Esophagus muscularis mucosa (tissue), 4 donors: ENCODE measurements around the gene PRDM5.

Source experiments
- CTCF ChIP-seq, 3 experiments: fragments of 200-600 bp in 2 of 3; fragments of 450-650 bp in 1 of 3; sonication (generic) in 2 of 3; IDR thresholded peaks; one replicate each; pipeline ENCODE4 v1.5.1; 2017 to 2019; ENCODE audit warnings: antibody characterized with exemption in 3 of 3, mild to moderate bottlenecking in 2 of 3, moderate library complexity in 1 of 3
- EP300 ChIP-seq: sonication (generic); formaldehyde crosslinking; IDR thresholded peaks from one replicate; pipeline ENCODE4 v1.6.1; 2017; ENCODE audit warnings: antibody characterized with exemption
- POLR2A ChIP-seq: fragments of 450-650 bp; IDR thresholded peaks from one replicate; pipeline ENCODE4 v1.6.1; 2017; ENCODE audit warnings: antibody characterized with exemption, moderate library complexity, mild to moderate bottlenecking, low read depth
- POLR2AphosphoS5 ChIP-seq, 2 donors: sonication (generic); formaldehyde crosslinking; IDR thresholded peaks; one replicate each; pipeline ENCODE4 v1.6.1; 2017; ENCODE audit warnings: antibody characterized with exemption in 2 of 2

DNA sequence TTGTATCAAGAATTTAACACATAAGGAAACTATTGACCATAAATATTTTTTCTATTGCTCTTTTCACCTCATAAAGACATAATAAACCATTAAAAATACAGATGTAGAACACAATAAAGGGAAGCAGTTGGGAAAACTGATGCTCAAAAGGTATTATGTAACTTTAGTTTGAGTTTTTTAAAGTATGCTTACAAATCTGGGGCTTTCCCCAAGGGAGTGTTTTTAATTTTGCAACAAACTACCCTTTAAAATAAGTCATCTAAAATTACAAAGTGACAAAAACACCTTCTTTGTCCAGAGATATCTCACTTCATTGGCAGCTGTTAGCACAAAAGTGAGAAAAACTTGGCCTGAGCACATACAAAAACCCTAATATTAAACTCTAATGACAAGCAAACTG is 55.0 kb downstream of the PRDM5 start:
- TF ChIP-seq CTCF (IDR thresholded peaks at IDR 0.05) (no peak), POLR2A (no peak), EP300 (no peak), POLR2AphosphoS5 (IDR thresholded peaks at IDR 0.05) (no peak)
